Measurements from ENCODE around the gene BPIFB4. TPM values are rescaled to one million over a fixed set of nuclear protein-coding genes. Genes with fewer than 3 reads are reported as not detected.

Gene BPIFB4
- total RNA-seq, 2 donors from 2014 or later: not detected

- Histone ChIP-seq H3K36me3 (no peaks in the 10 kb centered on the region), H3K27me3 (no peaks in the 10 kb centered on the region)
- TF ChIP-seq, protein P1, sequence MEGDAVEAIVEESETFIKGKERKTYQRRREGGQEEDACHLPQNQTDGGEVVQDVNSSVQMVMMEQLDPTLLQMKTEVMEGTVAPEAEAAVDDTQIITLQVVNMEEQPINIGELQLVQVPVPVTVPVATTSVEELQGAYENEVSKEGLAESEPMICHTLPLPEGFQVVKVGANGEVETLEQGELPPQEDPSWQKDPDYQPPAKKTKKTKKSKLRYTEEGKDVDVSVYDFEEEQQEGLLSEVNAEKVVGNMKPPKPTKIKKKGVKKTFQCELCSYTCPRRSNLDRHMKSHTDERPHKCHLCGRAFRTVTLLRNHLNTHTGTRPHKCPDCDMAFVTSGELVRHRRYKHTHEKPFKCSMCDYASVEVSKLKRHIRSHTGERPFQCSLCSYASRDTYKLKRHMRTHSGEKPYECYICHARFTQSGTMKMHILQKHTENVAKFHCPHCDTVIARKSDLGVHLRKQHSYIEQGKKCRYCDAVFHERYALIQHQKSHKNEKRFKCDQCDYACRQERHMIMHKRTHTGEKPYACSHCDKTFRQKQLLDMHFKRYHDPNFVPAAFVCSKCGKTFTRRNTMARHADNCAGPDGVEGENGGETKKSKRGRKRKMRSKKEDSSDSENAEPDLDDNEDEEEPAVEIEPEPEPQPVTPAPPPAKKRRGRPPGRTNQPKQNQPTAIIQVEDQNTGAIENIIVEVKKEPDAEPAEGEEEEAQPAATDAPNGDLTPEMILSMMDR (IDR thresholded peaks at IDR 0.05): no peak
Measured at GRCh38 chr20:33062105-33062824, 17.2 kb upstream of the BPIFB4 start.

DNA sequence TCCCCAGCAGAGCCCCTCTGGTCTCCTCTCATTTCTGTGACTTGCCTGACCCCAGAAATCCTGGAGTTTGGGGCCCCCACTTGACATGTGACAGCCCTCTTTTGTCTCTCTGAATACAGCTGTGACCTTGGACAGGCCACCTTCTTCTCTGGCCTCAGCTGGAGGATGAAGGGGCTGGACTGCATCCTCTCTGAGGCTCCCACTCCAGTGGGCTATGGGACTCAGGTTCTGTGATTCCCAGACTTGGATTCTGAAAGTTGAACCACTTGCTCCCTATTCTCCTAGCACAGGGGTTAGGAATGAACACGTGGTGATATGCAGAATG is 16.7 kb upstream of the BPIFB4 start:
- TF ChIP-seq, protein P1 (IDR thresholded peaks at IDR 0.05): no peak
- H3K36me3 ChIP-seq: no peaks in the 10 kb centered on the region
- H3K4me3 ChIP-seq: no peak overlapping the region
- no peak overlapping the region for H3K27ac ChIP-seq
- no peak for DNase-seq (ENCODE audit: low spot score)
- no peaks in the 10 kb centered on the region for H3K9me3 ChIP-seq
- H3K4me1 ChIP-seq: no peaks in the 10 kb centered on the region
- no peaks in the 10 kb centered on the region for H3K27me3 ChIP-seq

More at GRCh38 chr20:33062105-33062824, 17.2 kb upstream of the BPIFB4 start:
- Histone ChIP-seq H3K9me3 (no peaks in the 10 kb centered on the region), H3K4me1 (no peaks in the 10 kb centered on the region), H3K27ac (no peak overlapping the region), H3K4me3 (no peak overlapping the region)
- no peak for DNase-seq (ENCODE audit: low spot score)

DNA sequence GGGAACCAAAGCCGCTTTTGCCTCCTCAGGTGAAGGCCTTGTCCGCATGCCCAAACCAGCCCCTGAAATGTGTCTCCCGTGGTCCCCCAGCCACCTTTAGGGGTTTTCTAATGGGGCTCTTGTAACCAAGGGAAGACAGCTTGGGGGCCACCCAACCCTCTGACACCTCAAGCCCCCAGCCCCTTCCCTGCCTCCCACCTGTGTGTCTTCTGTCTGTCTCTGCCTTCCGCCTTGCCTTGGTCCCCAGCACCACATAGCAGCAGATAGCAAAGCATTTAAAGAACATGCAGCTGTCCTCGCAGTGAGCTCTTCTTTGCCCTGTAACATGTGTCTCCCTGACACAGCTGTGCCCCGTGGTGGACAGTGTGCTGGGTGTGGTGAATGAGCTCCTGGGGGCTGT is 16.2 kb upstream of the BPIFB4 start:
- TF ChIP-seq, protein P1 (IDR thresholded peaks at IDR 0.05): no peak
- Histone ChIP-seq H3K27ac (no peak overlapping the region), H3K9me3 (no peaks in the 10 kb centered on the region), H3K27me3 (no peaks in the 10 kb centered on the region), H3K4me1 (no peaks in the 10 kb centered on the region), H3K4me3 (no peak overlapping the region), H3K36me3 (no peaks in the 10 kb centered on the region)
- no peak for DNase-seq (ENCODE audit: low spot score)

DNA sequence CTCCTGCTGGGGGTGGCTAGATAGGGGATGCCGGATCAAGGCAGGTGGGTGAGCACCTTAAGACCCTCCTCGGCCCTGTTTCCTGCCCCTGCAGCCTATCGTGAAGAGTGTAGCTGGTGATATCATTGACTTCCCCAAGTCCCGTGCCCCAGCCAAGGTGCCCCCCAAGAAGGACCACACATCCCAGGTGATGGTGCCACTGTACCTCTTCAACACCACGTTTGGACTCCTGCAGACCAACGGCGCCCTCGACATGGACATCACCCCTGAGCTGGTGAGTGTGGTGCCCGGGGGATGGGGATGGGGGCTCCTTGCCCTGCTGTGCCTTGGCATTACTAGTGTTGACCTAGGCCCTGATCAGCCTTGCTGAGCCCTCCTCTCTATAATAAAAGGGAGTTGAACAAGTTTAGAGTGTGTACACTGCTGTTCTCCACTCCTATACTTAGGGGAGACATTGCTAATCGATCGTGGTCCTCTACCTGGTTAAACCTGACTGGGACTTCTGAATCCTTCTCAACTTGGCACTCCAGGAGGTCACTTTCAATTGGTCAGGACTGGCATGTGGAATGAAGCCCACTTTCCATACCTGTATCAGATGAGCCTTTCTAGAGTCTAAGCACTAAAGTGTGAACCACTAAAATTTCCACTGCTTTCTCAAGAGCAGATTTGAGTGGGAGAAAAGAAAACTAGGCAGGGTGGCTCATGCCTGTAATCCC is 14.7 kb upstream of the BPIFB4 start:
- no peak for DNase-seq (ENCODE audit: low spot score)
- H3K9me3 ChIP-seq: no peaks in the 10 kb centered on the region
- H3K36me3 ChIP-seq: no peaks in the 10 kb centered on the region
- H3K27ac ChIP-seq: no peak overlapping the region
- H3K4me3 ChIP-seq: no peak overlapping the region
- TF ChIP-seq, protein P1 (IDR thresholded peaks at IDR 0.05): no peak
- no peaks in the 10 kb centered on the region for H3K27me3 ChIP-seq
- H3K4me1 ChIP-seq: no peaks in the 10 kb centered on the region

DNA sequence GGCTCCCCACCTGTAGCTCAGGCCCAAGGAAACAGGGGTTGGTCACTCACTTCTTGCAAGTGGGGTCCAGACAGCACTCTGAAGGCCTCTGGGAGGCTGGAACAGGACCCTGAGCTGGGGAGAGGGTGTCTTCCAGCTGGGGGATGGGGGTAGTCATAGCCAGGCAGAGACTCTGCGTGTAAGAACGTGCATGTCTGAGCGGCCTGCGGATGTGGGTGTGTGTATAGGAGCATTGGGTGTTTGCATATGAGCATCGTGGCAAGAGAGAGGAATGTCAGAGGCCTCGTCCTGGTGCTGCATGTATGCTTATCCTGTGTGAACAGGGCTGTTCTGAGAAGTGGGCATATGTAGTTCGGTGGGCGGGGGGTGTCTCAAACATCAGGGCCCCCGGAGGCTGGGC is 13.7 kb upstream of the BPIFB4 start:
- no peaks in the 10 kb centered on the region for H3K27me3 ChIP-seq
- no peak overlapping the region for H3K4me3 ChIP-seq
- no peaks in the 10 kb centered on the region for H3K36me3 ChIP-seq
- H3K27ac ChIP-seq: no peak overlapping the region
- H3K4me1 ChIP-seq: no peaks in the 10 kb centered on the region
- no peak for DNase-seq (ENCODE audit: low spot score)
- TF ChIP-seq, protein P1 (IDR thresholded peaks at IDR 0.05): no peak
- no peaks in the 10 kb centered on the region for H3K9me3 ChIP-seq

All from right atrium auricular region (tissue), 2 donors.